Loucy (cell line): ENCODE results near the gene FES.
A peak's percentile ranks its signal among the peaks of the same experiment; 100 is the strongest.

ENCODE experiments used
- H2AFZ ChIP-seq: fragments of 200-600 bp; sonication (generic); 2 replicates; pipeline ENCODE4 v1.6.0; 2016; ENCODE audit warnings: antibody characterized with exemption, mild to moderate bottlenecking, low read length, moderate library complexity
- H3F3A ChIP-seq: fragments of 200-600 bp; 2 replicates; pipeline ENCODE4 v1.6.0; 2016; ENCODE audit warnings: antibody characterized with exemption, low read depth, mild to moderate bottlenecking
- H3K27me3 ChIP-seq: fragments of 200-600 bp; sonication (generic); 2 replicates; pipeline ENCODE4 v1.6.1; 2014; ENCODE audit warnings: low read length, mild to moderate bottlenecking; ENCODE audit not compliant: insufficient read depth, poor library complexity, severe bottlenecking
- H3K36me3 ChIP-seq: fragments of 200-600 bp; sonication (generic); 2 replicates; pipeline ENCODE4 v1.6.1; 2016; ENCODE audit warnings: low read length; ENCODE audit not compliant: insufficient read depth
- H3K4me1 ChIP-seq: fragments of 200-600 bp; sonication (generic); 2 replicates; pipeline ENCODE4 v1.5.1; 2014; ENCODE audit warnings: low read length, mild to moderate bottlenecking; ENCODE audit not compliant: insufficient read depth, poor library complexity, severe bottlenecking
- H3K4me2 ChIP-seq: fragments of 200-600 bp; sonication (generic); 2 replicates; pipeline ENCODE4 v1.6.0; 2014; ENCODE audit warnings: antibody characterized with exemption, low read length, low read depth, mild to moderate bottlenecking; ENCODE audit not compliant: poor library complexity, severe bottlenecking
- H3K4me3 ChIP-seq: fragments of 200-600 bp; sonication (generic); 2 replicates; pipeline ENCODE4 v1.5.1; 2014; ENCODE audit warnings: low read length, mild to moderate bottlenecking, mixed read lengths; ENCODE audit not compliant: poor library complexity, severe bottlenecking
- H3K79me2 ChIP-seq: fragments of 200-600 bp; sonication (generic); 2 replicates; pipeline ENCODE4 v1.6.1; 2014; ENCODE audit warnings: low read length; ENCODE audit not compliant: insufficient read depth
- H3K9ac ChIP-seq: fragments of 200-600 bp; sonication (generic); 2 replicates; pipeline ENCODE4 v1.6.0; 2014; ENCODE audit warnings: mild to moderate bottlenecking, low read depth, low read length, moderate library complexity; ENCODE audit not compliant: poor library complexity, severe bottlenecking
- H3K9me2 ChIP-seq: fragments of 200-600 bp; sonication (generic); replicated peaks from 2 replicates; pipeline ENCODE4 v1.6.1; 2016; ENCODE audit warnings: low read depth, low read length, mixed read lengths
- H3K9me3 ChIP-seq: fragments of 200-600 bp; sonication (generic); 2 replicates; pipeline ENCODE4 v1.6.1; 2014; ENCODE audit warnings: mild to moderate bottlenecking, antibody characterized with exemption, low read length, low read depth; ENCODE audit not compliant: insufficient read depth
- H4K20me1 ChIP-seq: fragments of 200-600 bp; sonication (generic); 2 replicates; pipeline ENCODE4 v1.6.0; 2014; ENCODE audit warnings: antibody characterized with exemption, low read length, mild to moderate bottlenecking; ENCODE audit not compliant: insufficient read depth, poor library complexity, severe bottlenecking
- CTCF ChIP-seq: fragments of 200-600 bp; sonication (generic); conservative IDR thresholded peaks from 2 replicates; pipeline ENCODE4 v1.5.1; 2014; ENCODE audit warnings: mild to moderate bottlenecking, antibody characterized with exemption, low read length
- EZH2phosphoT487 ChIP-seq: fragments of 200-600 bp; IDR thresholded peaks from 2 replicates; pipeline ENCODE4 v1.6.1; 2018; ENCODE audit warnings: antibody characterized with exemption, mild to moderate bottlenecking, moderate library complexity, borderline replicate concordance

Gene FES

GRCh38 chr15:90901175-90902039, 17.1 kb downstream of the FES start:
- Histone ChIP-seq H2AFZ (peak overlapping the region; percentile 95; the same call in 1 of the 2 replicates), H3K4me2 (peak overlapping the region; percentile 63)

GRCh38 chr15:90902040-90902839, 17.9 kb downstream of the FES start:
- H3K4me1 ChIP-seq: peaks cover 13% of the 10 kb centered on the region
- no peaks in the 10 kb centered on the region for H3K27me3 ChIP-seq
- peak overlapping the region; percentile 84 for H3K4me3 ChIP-seq
- H3K9ac ChIP-seq: peak overlapping the region; percentile 65
- no peaks in the 10 kb centered on the region for H3K9me2 ChIP-seq
- H3F3A ChIP-seq: no peaks in the 10 kb centered on the region
- H3K9me3 ChIP-seq: no peaks in the 10 kb centered on the region
- H3K79me2 ChIP-seq: peaks cover 19% of the 10 kb centered on the region; the same call in 1 of the 2 replicates
- no peaks in the 10 kb centered on the region for H4K20me1 ChIP-seq
- TF ChIP-seq CTCF (peak; percentile 75), EZH2phosphoT487 (no peak)
- H3K4me2 ChIP-seq: peak overlapping the region; percentile 63
- no peaks in the 10 kb centered on the region for H3K36me3 ChIP-seq
- peak overlapping the region; percentile 95 for H2AFZ ChIP-seq

More at GRCh38 chr15:90901175-90902039, 17.1 kb downstream of the FES start:
- Histone ChIP-seq H3K4me1 (peaks cover 13% of the 10 kb centered on the region), H3K36me3 (no peaks in the 10 kb centered on the region), H3K9me2 (no peaks in the 10 kb centered on the region), H3K27me3 (no peaks in the 10 kb centered on the region), H4K20me1 (no peaks in the 10 kb centered on the region), H3K9me3 (no peaks in the 10 kb centered on the region), H3K9ac (peak overlapping the region; percentile 65), H3K4me3 (peak overlapping the region; percentile 84), H3F3A (no peaks in the 10 kb centered on the region), H3K79me2 (peaks cover 19% of the 10 kb centered on the region; the same call in 1 of the 2 replicates)
- TF ChIP-seq CTCF (no peak), EZH2phosphoT487 (no peak)

- Histone ChIP-seq H3K9ac (peak within 1 kb of the TSS; percentile 67), H3K4me3 (peak within 1 kb of the TSS; percentile 84), H3K4me1 (peaks cover 13% of the 10 kb centered on the region), H3K27me3 (no peaks in the 10 kb centered on the region), H3F3A (no peaks in the 10 kb centered on the region), H2AFZ (peak within 1 kb of the TSS; percentile 95), H3K36me3 (no peaks in the 10 kb centered on the region), H3K79me2 (peaks cover 19% of the 10 kb centered on the region; the same call in 1 of the 2 replicates), H3K9me2 (no peaks in the 10 kb centered on the region), H3K9me3 (no peaks in the 10 kb centered on the region), H4K20me1 (no peaks in the 10 kb centered on the region), H3K4me2 (peak within 1 kb of the TSS; percentile 93)
- no peak for TF ChIP-seq EZH2phosphoT487
- no peak for TF ChIP-seq CTCF
Observed at GRCh38 chr15:90902840-90903732, 18.8 kb downstream of the FES start, which contains the start of gene MAN2A2. Gene MAN2A2, plus strand, starts transcription at chr15:90903302. Its CDS starts 906 bp downstream, at chr15:90904208.
